GM19238 (cell line): ENCODE results near the gene TFF1.

Experiments
- DNase-seq: peaks from one replicate; pipeline ENCODE4 v3.0.0; 2011; ENCODE audit warnings: low spot score; ENCODE audit not compliant: insufficient read length

Gene TFF1

DNA sequence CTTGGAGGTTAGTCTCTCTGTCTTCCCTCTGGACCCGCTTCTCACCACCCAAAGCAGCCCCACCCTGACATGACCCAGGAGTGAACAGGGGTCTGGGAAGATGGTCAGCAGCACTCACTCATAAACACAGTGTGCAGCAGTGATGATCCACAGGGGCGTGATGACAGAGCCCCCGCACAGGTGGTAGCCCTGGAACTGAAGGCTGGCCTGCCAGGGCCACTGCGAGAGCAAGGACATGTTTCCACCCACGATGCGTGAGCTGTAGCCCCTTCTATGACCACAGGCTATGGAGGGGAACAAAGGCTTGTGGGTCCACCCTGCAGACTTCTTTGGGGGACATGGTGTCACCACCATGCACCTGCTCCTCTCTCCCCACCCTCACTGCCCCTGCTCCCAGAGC, 16.6 kb upstream of the TFF1 start:
- DNase-seq, result no peak

GRCh38 chr21:42381347-42381984, 15.1 kb upstream of the TFF1 start:
- DNase-seq, result no peak

- no peak for DNase-seq
These were observed 13.3 kb upstream of the TFF1 start for GRCh38 chr21:42379426-42380215.

DNA sequence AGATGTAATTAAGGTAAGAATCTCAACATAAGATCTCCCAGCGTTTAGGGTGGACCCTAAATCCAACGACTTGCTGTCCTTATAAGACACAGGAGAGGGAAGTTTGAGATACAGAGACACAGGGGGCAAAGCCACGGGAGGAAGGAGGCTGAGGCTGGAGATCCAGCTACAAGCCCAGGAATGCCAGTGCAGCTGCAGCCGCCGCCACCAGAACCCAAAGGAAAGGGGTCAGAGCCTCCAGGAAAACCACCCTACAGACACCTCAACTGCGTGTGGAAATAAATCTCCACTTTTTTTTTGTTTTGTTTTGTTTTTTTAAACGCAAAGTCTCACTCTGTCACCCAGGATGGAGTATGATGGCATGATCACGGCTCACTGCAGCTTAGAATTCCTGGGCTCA, 12.1 kb upstream of the TFF1 start:
- no peak for DNase-seq

DNA sequence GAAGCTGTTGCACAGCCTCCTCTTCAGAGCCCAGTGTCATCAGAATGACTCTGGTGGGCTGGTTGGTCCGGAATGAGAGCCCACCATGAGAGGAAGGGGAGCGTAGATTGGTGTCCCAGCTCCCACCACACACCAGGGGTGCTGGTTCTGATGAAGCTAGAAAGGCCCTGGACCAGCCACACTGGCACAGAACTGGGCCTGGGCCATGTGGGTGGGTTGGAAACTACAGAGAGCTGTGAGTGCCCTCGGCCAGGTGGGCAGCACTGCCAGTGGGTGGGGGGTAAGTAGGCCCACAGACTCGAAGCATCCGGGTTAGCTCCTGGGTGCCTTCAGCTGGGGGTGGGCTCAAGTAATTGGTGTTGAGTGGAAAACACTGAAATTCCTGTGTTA, 11.6 kb upstream of the TFF1 start:
- no peak for DNase-seq

GRCh38 chr21:42377211-42377950, 11.0 kb upstream of the TFF1 start:
- no peak for DNase-seq

DNA sequence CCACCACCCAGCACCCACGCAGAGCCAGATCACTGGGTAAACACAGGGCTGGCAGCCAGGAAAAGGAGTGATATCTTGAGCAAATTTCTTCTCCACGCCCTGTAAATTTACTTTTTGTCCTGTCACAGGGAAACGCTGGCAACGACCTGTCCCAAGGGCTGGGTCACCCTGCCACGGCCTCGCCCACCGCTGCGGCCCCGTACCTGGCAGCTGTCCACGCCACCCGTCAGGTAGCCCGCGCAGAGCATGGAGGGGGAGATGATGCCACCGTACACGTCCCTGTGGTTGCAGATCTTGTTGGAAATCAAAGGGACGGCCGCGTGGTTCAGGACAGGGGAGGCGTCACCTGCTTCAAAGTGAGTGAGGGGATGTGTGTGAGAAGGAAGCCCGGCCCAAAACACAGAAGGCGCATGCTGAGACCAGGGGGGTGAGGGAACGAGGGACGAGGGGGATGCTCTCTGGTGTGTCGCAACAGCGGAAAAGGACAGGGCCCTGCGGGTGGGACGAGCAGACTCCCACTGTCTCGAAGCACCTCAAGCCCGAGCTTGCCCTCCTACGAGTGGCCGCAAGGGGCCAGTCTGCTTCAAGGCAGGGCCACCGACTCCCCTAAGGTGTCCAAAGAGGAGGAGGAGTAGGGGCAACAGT, 10.1 kb upstream of the TFF1 start:
- peak; percentile 74 for DNase-seq

DNA sequence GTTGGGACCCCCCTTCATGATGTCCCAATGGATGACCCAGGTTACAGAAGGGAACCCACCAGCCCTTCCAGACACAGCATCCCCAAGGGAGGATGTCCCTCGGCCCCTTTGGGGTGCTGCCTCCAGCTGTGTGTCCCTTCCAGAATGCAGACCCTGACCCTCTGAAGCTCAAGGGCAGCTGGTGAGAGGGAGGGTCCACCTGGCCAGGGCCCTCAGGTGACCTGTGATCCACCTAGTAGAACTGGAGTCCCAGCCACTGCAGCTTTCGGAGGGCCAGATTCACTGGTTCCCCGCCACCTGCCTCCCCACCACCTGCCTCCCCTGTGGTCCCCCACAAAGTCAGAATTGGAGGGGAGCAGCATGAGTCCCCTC, 9.6 kb upstream of the TFF1 start:
- DNase-seq, result no peak

GRCh38 chr21:42375506-42375905, 9.2 kb upstream of the TFF1 start:
- DNase-seq, result no peak

DNA sequence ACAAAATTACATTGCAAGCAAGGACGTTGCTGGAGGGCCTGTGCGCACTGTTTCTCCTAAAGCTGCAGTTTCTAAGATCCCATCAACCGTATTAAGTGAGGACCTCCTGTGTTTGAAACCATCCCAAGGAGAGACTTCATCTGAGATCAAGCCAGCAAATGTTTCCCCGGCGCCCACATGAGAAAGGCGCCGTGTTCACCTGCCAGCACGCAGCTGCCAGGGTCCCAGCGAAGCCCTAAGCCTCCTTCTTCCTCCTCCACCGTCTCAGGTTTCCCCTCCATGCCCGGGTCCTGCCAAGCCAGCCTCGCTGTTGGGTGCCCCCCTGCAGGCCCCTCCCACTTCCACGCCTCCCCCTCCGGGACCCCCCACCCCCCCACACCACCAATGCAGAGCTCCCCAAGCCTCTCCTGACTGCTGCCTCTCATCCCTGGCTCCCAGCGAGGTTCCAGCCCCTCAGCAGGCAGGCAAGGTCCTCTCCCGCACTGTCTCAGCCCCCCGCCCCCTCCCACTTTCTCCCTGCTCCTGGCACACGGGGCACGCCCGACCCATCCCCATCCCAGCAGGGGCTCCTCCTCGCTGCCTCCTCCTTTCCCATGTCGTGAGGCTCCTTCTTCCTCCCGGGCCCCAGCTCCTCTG, 8.6 kb upstream of the TFF1 start:
- no peak for DNase-seq

GRCh38 chr21:42374457-42374856, 8.1 kb upstream of the TFF1 start:
- no peak for DNase-seq

DNA sequence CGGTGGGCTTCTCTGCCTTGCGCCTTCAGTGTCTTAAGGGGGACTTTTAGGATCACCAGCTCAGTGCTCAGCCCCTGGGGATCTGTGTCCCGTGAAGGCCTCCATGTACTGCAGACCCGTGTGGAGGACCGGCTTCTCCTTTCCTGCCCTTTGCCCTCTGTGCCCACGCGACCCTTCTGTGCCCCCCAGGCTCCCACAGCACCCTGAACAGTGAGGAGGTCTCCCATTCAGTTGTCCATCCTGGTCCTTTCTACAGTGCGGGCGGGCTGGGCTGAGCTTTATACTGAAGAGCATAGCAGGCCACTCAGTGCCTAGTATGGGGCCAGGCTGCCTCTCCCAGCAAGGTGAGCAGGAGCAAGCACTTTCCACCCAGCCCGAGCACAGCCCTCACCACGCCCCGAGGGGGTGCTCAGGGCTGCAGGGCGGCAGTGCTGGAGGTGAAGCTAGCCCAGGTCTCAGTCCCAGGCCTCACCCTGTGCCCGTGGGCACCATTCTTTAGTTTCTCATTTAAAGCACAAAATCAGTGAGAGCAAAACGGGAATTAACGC, 7.6 kb upstream of the TFF1 start:
- no peak for DNase-seq

DNA sequence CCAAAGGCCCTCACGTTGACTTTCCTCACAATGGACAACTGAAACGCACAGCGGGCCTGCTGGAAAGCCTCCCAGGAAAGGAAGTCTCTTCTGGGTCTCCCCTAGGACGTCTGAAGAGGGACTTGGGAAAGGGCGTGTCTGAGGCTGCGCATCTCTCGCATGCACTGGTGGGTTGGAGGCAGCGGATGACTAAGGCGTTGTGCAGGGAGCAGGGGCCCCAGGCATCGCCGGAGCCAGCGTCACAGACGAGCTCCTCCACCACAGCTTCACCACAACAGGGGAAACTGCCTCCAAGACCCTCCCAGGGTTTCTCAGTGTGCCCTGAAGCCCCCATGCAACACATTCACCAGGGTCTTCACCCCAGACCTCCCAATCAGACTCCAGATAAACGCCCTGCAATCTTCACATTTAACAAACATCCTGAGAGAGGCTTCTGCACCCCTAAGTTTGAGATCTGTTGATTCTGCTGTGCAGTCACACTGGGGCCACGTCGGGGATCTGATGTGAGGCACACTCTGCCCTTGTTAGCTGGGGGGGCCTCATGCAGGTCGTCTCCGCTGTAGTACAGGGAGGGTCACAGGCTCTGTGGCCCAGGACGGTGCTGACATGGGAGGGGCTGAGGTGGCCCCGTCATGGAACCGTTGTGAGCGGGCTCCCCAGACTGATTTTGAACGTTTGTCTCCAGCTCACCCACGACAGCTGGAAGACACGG, 7.0 kb upstream of the TFF1 start:
- DNase-seq, result no peak

- DNase-seq, result no peak
These were observed 4.7 kb upstream of the TFF1 start for GRCh38 chr21:42370894-42371654.

DNA sequence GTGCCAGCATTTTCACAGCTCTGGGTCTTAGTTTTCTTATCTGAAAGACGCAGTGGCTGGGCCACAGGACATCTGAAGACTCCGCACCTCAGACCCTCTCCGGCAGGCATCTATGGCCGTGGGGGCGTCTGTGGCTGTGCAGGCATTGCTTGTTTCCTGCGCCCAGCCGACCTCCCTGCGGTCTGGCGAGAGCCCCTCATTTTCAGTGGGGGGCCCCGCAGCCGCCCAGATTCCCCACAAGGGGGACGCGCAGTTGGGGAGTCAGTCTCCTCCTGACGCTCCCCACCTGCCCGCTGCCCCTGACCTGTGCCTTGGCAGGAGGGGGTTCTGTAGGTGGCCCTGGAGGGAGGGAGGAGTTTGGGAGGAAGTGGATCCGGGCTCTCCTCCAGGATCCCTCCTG, 3.5 kb upstream of the TFF1 start:
- DNase-seq, result no peak

GRCh38 chr21:42367367-42368165, 1.2 kb upstream of the TFF1 start:
- no peak for DNase-seq

- no peak for DNase-seq
These were observed 565 bp downstream of the TFF1 start for GRCh38 chr21:42365770-42366169.

- no peak for DNase-seq
These were observed 1.9 kb downstream of the TFF1 start for GRCh38 chr21:42364304-42364865.

DNA sequence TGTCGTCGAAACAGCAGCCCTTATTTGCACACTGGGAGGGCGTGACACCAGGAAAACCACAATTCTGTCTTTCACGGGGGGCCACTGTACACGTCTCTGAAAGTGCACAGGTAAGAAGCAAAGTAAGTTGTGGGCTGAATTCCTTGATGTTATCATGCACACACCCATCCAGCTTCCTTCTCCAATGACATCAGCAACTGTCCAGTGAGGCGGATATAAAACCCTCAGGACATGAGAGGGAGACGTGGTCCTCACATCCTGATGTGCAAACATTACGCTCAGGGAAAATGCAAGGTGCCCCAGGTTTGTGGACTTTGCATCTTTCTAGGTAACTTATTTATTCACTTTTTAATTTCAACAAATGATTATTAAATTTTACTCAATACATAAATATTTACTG, 3.0 kb downstream of the TFF1 start:
- DNase-seq, result no peak
